Stimulated activated CD4-positive, alpha-beta T cell treated with anti-CD3 and anti-CD28 coated beads, Interleukin-12 subunit alpha, Interleukin-12 subunit beta, amount 100 ng/mL, for 48 hours (primary cell): ENCODE results near the gene ARL4D.
"Not testable (repeated sequence)": the region's sequence is repeated elsewhere in the genome, so short reads cannot be mapped to it uniquely, and the experiment has no call there.

Experiments
- DNase-seq, 3 donors: peaks; one replicate each; pipeline ENCODE4 v3.0.0-alpha.2; 2020; ENCODE audit warnings: low read depth in 2 of 3, low spot score in 1 of 3

Gene ARL4D

DNA sequence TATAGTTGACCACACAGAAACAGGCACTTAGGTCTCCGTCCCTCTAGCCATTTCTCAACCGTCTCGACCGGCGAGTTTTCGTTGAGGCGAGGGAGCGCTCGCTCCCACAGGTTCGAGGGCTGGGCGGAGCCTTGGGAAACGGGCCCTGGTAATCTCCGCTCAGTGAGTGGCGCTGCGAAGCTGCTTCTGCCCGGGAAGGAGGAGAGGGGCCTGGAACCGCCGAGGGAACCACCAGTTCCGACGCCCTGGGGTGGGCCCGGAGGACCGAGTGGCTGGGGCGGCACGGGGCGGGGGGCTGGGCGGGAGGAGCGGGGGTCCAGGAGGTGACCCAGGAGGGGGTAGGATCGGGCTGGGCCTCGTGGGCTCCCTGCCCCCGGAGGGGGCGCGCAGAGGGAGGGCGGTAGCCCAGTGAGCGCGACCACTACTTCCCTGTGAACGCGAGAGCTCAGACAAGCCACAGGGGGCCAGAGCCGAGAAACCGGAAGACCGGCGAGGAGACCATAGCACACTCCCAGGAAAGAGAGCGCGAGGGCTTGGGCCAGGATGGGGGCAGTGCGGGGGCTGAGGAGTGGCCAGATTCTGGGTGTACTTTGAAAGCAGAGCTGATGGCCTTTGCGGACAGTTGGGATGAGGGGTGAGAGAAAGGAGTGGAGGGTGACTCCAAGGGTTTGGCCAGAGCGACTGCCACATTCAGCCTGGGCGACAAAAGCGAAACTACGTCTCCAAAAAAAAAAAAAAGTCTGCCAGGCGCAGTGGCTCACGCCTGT is 29.9 kb upstream of the ARL4D start:
- DNase-seq = peak; percentile 57 to 67 (median 57)

DNA sequence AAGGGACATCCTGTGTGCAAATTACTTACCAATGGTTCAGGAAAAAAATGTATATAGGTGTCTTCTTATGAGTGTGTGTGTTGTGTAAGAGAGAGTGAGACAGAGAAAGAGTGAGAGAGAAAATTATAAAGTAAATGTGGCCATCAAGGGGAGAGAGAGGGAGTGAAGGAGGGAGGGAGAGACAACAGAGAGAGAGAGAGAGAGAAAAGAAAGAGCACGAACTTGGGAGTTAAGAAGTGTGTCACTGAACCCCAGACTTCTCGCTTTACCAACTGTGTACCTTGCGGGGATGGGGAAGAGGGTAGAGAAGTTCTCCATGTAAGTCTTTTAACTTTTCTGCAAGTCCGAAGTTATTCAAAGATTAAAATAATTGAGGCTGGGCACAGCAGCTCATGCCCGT is 28.8 kb upstream of the ARL4D start:
- DNase-seq = no peak

DNA sequence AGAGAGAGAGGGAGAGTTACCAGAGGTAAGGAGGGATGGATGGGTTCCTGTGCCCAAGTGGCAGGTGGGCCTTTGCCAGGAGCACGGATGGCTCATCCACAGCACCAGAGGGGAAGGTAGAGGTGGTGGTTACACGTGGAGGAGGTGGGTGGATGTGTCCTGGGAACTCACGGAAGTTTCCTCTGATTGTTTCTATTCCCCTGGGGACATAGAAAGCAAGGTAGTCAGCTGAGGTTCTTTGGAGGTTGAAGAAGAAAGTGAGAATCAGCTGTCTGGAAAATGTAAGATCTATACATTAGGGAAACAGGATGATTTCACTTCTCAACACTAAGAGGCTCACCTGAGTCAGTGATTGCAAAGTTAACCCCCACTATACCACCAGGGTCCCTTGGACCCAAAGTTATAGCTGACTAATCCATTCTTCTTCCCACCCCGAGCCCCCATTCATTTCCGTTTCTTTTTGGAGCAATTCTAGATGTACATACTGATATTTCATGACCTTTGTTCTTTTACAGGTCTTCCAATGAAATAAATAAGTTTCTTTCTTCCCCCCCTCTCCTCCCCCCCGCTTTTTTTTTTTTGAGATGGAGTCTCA is 27.5 kb upstream of the ARL4D start:
- DNase-seq = no peak

DNA sequence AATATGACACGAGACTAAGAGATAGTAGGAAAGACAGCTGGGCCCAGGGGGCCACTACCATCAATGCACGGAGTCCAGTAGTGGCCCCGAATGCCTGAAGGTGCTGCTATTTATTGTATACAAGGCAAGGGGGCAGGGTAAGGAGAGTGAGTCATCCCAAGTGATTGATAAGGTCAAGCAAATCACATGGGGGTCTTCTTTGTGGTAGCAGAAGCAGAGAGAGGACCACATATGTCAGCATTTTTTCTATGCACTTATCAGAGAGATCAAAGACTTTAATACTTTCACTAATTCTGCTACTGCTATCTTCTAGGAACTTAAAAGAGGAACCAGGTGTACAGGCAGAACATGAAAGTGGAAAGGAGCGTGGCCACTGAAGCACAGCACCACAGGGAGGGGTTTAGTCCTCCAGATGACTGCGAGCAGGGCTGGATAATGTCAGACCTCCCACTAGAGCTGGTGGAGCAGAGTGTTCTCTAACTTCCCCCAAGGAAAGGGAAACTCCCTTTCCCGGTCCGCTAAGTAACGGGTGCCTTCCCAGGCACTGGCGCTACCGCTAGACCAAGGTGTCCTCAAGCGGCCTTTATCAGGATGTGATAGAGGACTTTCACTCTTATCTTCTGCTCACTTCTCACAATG is 26.4 kb upstream of the ARL4D start:
- DNase-seq = no peak

DNA sequence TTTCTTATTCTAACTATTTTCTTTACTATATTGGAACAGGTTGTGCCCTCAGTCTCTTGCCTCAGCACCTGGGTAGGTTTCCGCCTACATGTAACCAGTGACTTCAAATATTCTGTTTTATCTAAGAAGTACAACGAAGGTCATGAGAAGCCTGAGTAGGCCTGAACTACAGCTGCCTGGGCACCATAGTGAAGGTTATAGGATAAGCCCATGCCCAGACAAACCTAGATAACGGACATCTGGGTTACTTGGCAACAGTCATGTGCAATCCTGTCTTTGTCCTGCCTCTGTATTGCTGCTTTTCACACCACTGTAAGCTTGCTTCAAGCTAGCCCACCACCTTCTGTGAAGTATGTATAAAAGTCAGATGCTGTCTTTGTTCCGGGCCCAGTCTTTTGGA is 25.4 kb upstream of the ARL4D start:
- no peak for DNase-seq

DNA sequence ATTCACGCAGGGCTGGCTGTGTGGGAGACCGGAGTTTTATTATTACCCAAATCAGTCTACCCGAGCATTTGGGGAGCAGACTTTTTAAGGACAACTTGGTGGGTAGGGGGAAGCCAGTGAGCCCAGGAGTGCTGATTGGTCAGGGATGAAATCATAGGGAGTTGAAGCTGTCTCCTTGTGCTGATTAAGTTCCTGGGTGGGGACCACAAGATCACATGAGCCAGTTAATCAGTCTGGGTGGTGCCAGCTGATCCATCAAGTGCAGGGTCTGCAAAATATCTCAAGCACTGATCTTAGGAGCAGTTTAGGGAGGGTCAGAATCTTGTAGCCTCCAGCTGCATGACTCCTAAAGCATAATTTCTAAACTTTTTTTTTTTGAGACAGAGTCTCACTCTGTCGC is 22.9 kb upstream of the ARL4D start:
- not testable (repeated sequence) for DNase-seq

DNA sequence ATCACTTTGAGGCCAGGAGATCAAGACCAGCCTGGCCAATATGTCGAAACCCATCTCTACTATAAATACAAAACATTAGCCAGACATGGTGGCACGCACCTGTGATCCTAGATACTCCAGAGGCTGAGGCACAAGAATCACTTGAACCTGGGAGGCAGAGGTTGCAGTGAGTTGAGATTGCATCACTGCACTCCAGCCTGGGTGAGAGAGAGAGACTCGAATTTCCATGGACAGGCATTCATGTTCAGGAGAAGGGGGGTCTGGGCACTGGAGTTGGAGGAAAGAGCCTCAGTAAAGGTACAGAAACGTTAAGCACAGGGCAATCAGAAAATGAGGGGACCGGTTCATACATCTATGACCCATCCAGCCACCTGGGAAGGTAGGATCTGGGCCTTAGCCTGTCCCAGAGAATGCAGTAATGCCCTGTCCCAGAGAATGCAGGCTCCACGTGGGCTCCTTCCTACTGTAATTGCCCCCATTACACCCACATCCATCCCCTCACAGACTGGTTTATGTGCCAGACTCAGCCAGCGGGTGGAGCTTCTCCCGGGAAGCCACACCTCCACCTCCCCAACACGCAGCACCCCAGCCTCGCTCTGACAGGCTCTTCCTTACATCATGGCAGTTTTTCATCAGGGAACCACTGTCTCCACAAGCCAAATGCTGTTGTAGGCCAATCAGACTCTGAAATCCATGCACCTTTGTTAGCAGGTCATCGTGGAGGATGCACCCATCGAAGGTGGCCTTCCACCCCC is 21.6 kb upstream of the ARL4D start:
- no peak for DNase-seq

DNA sequence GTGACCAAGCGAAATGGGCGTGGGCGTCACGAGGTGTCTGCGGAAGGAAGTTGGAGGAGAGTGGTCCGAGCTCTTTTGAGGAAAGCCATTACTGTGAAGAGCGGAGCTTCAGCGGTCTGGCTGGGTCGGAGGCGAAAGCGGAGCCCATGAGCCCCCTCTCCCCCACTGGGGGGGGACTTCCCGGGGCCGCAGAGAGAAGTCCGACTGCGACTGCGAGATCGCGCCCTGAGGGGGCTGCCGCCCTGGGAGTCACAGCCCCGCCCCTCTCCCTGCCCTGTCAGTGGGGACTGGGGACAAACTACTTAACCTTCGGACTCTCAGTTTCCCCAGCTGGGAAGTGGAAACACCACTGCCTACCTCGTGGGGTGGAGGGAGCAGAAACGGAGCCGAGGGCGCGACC is 20.0 kb upstream of the ARL4D start:
- DNase-seq = no peak

DNA sequence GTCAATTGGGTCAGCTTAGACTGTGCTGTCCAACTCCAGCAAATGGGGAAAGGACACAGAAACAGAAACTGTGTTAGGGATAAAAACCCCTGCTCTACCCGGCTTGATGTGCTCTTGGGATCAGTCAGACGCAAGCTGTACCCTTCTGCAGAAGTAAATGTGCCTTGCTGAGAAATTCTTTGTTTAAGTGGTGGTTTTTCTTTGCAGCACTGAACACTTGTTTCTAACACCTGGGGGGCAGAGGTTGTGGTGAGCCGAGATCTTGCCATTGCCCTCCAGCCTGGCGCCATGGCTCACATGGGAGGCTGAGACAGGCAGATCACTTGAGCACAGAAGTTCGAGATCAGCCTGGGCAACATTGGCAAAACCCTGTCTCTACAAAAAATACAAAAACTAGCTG is 18.5 kb upstream of the ARL4D start:
- no peak for DNase-seq

DNA sequence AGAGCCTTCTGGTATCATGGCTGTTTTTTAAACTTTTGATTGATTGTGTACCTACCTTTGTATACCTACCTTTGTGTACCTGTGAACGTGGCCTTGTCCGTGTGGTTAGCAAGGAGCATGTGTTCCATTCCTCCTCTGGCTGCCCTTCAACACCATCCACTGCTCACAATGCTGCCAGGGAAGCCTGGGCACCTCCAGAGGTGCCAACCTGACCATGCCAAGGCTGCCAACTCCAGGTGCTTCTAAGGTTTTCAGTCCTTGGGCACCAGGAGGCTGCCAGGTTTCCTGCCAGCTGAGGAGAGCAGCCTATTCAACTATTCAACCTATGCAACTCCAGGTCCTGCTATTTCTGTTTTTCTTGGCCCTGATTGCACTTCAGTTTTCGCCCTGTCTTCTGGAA is 17.6 kb upstream of the ARL4D start:
- DNase-seq = no peak

DNA sequence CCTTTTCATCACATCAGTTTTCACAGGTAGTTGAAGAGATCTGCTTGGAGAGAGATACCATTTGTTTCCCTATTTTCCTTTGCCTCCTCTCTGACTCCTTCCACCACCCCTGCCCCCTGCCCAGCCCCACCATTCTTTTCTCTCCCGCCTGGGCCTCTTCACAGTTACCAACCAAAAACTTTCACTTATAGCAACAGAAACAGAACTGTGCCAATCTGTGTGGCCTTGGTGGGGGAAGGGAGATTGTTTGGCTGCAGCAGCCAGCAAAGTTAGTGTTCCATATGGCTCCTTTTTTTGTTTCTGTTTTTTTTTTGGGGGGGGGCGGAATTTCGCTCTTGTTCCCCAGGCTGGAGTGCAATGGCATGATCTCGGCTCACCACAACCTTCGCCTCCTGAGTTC is 17.2 kb upstream of the ARL4D start:
- no peak for DNase-seq

DNA sequence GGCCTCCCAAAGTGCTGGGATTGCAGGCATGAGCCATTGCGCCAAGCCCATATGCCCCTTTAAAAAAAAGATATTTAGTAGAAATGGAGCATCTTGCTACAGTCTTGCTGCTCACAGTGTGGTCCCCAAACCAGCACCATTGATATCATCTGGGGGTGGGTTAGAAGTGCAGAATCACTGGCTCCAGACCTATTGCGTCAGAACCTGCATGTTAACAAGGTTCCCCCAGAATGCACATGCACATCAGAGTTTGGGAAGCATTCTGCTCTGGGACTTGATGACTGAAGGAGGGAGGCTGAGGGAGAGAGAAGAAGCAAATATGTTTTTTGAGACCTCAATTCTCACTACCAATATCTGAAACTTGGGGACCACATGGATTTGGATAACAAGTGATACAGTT is 16.0 kb upstream of the ARL4D start:
- no peak for DNase-seq

DNA sequence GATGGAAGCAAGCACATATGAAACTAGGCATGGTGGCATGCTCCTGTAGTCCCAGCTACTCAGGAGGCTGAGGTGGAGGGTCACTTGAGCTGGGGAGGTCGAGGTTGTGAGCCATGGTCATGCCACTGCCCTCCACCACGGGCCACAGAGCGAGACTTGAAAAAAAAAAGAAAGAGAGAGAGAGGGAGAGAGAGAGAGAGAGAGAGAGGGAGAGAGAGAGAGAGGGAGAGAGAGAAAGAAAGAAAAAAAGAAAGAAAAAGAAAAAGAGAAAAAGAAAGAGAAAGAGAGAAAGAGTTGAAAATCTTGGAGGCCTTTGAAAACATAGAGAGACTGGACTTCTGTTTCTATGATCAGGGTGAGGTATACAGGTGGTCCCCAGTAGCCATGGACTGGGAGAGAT is 15.4 kb upstream of the ARL4D start:
- DNase-seq = no peak

DNA sequence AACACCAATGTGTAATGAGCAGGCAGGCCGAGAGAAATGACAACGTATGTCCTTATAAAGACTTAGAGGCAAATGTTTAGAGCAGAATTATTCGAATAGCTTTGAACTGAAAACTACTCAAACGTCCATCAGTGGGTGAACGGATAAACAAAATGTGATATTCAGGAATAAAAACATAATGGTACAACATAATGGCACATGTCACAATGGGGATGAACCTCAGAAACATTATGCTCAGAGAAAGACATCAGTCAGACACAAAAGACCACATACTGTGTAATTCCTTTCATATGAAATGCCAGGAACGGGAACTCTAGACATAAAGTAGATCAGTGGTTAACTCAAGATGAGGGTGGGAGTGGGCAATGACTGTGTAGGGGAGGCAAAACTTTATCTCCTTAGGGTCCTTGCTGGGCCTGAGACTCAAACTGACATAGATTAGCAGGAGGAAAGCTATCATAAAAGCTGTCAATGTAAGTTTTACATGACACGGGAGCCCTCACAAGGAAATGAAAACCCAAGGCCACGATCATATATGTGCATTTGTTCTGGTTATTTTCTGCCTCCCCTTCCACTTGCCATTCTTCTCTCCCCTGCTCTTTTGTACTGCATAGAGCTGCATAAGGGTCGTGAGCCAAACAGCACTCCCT is 14.8 kb upstream of the ARL4D start:
- no peak for DNase-seq

DNA sequence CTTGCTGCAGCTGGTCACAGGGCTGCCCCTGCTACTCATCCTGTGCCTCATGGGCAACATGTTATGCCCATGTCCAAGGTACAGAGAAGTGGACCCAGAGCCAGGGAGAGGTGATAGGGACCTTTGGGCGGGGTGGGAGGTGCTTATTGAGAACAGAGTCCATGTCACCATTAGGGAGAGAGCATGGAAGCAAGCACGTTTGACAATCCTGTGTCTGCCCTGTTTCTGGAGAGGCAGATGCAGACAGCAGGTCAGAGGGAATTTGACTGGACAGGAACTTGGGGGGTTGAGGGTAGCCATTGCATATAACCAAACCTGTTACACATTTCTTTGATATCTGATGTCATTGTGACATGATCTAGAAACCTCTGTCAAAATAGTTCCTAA is 14.3 kb upstream of the ARL4D start:
- DNase-seq = no peak

DNA sequence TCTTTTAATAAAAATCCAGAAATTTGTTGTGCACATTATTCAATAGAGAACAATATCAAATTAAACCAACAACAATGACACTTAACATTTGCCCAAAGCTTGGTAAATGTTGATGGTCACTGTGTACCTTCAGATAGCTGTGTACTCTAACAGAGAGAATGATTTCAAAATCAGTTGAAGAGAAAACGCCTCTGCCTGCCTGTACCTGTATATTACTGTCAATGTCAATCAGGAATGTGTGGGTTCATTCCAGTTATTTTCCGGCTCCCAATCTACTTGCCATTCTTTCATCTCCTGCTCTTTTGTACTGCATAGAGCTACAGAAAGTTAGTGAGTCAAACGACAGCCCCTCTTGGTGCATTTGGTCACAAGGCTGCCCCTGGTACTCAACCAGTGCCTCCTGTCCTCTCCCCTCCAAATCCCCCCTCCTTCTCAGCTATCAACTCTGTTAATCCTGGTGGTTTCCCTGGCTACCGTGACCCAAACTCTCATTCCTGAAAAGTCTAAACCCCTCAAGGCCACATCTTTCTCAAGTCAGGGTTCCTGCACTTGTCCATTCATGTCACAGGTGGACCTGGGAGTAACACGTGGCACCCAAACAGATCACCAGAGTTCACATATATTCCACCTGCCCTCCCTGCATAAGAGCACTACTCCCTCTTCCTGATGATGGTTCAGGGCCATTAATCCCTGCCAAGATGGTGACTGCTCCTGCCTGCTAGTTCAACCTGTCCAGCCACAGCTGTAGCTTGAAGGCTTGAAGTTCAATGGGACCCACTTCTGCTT is 13.6 kb upstream of the ARL4D start:
- no peak for DNase-seq

DNA sequence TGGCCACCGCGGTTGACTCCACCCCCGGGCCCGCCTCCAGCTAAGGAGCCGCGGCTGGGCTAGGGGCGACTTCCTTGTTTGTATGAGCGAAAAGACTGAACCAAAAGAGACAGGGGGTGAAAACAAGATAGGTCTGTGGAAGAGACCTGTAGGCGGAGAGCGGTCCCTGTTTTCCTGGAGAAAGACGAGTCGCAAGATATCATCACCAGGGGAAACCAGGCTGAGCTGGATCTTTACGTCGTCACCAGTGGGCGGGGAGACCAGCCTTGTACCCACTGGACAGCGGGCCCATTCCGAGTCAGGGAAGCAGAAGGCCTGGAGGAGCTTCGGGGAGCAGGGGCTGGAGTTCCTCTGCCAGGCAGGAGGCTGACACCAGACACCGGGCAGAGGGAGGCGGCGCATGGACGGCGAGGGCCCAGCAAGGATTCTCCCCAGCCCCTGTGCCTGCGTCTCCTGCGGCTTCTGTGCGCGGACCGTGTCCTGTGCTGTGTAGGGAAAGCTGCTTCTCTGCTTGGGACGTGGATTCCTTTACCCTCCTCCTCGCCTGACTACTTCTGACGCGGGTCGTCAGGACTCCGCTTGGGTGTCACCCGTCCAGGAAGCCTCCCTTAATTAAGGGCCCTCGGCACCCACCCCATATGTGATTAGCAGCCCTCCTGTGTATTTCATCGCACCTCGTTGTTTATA is 10.3 kb upstream of the ARL4D start:
- DNase-seq = peak; percentile 81 to 93 (median 83)

DNA sequence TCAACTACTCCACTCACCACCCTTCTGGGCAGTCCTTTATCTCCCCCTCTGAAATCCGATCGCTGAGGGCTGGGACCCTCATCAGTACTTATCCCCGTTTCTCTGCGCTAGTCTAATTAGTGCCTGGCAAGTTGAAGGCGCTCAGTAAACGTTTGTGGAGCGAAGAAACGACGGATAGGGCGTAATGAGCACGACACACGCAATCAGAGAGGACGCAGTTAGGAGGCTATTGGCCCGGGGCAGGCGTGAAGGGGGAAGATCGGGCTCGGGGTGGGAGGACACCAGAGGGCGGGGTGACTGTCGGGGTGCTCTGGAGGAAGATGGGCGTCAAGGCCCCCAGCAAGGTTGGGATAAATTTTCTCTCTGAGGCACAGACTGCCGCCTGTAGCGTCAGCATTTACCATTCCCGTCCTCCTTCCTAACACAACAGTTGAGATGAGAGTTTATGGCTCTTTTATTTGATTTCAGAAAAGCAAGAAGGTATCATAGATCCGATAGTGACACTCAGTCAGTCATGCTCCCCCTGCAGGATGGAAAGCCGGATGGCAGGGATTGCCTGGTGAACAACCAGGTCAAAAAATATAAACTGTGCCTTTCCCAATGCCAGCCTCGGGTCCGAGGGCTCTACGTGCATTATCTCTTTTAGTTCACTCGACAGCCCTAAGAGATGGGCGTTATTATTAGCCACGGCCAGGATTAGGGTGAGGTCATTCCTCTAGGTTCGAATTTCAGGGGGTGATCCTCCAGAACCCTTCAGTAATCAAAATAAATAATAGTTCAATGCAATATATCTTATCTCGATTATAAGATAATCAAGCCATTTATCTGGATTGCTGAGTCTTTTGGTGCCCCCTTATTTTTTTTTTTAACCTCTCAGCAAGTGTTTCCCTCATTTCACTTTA is 9.5 kb upstream of the ARL4D start:
- DNase-seq = peak; percentile 69 to 74 (median 71)

DNA sequence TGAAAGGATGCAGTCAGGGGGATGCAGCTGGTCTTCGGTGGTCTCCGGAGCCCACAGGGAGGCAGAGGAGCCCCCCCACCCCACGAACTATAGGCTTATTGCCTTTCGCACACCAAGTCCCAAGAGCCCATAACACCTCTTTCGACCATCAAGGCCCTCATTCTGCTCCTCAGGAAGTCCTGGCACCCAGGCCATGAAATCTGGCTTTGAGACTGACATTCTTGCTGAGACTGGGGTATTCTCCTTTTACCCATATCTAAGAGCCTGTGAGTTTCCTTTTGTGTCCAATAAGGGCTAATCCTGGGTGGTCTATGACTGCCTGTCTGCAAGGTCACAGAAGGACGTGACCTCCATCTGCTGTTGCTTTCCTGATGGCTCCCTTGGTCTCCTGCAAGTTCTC is 6.4 kb upstream of the ARL4D start:
- no peak for DNase-seq
